ENCODE data around the gene NRL.

The NRL gene

GRCh38 chr14:24144451-24144850 is 29.7 kb upstream of the NRL start:
- DNase-seq (ENCODE audit: low read depth in 3 of 3) = no peak

DNA sequence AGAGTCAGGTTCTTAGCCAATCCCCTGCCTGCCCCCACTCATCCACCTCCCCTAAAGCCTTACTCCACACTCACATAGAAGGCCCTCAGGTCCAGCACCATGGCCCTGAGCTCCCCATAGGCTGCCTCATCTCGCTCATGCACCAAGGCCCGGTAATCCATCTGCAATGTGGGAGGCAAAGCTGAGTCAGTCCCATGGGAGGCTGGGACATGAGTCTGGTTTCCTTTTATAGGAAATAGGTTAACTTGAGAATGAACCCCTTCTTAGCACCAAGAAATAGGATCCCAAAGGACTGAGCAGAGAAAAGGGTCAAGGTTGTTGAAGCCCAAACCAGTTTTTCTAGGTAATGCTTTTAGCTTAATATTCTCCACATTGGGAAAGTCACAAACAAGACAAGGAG is 28.8 kb upstream of the NRL start:
- DNase-seq (ENCODE audit: low read depth in 3 of 3) = no peak

GRCh38 chr14:24141097-24141880 is 26.5 kb upstream of the NRL start, which contains the start of gene EMC9:
Gene EMC9, minus strand, starts transcription at chr14:24141591. Its CDS starts 287 bp downstream, at chr14:24141304.
- DNase-seq (ENCODE audit: low read depth in 3 of 3) = peak; percentile 99 to 100 (median 100)

DNA sequence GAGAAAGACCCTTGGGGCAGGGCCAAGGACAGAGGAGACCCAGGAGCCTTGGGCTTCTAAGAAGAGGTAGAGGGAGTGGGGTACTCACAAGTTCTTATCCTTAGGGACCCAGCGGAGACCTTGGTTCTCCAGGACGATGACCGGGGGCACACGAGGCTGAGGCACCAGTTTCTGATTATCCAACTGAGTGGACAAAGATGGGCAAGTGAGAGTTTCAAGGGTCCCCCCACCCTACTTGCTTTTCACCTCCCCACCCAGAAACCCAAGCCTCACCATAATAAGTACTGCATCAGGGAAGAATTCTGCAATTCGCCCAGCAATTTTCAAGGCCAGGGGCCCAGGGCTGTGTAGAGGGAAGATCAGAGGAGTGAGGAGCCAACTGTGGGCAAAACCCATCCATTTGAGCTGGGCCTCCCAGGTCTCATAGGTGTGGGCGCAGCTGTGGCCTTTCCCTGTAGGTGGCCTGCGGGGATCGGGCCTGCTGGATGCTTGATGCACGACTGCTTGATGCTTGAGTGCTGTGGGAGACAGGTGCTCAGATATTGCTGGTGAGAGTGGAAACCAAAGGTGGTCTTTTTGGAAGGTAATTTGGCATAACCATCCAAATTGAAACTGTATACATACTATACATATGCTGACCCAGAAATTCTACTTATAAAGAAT is 24.7 kb upstream of the NRL start:
- peak in 1 of 3 donors; percentile 19 for DNase-seq (ENCODE audit: low read depth in 3 of 3)

GRCh38 chr14:24138396-24139271 is 23.9 kb upstream of the NRL start:
- no peak for DNase-seq (ENCODE audit: low read depth in 3 of 3)

DNA sequence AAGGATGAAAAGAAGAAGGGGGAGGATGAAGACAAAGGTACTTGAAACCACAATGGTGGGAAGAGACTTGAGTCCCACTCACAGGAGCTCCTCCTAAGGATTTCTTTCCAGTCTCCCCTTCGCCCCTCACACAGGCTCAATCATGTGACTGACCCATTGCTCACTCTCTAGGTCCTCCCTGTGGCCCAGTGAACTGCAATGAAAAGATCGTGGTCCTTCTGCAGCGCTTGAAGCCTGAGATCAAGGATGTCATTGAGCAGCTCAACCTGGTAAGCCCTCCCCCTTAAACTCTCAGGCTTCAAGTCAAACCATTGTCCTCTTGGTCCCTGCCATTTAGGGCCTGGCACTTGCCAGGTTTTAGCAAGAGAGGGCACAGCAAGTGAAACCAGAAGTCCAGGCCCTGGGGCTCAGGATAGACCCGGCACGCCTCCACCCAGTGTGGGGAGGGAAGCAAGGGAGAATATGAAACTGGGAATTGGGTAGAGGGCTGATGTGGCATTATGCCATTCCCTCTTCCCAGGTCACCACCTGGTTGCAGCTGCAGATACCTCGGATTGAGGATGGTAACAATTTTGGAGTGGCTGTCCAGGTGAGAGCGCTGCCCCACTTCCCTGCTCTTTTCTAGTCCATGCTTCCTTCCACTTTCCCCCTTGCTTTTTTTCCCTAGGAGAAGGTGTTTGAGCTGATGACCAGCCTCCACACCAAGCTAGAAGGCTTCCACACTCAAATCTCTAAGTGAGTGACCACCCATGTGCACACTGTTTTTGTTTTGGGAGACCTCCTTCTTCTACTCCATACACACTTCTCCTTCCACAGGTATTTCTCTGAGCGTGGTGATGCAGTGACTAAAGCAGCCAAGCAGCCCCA is 23.0 kb upstream of the NRL start:
- no peak for DNase-seq (ENCODE audit: low read depth in 3 of 3)

DNA sequence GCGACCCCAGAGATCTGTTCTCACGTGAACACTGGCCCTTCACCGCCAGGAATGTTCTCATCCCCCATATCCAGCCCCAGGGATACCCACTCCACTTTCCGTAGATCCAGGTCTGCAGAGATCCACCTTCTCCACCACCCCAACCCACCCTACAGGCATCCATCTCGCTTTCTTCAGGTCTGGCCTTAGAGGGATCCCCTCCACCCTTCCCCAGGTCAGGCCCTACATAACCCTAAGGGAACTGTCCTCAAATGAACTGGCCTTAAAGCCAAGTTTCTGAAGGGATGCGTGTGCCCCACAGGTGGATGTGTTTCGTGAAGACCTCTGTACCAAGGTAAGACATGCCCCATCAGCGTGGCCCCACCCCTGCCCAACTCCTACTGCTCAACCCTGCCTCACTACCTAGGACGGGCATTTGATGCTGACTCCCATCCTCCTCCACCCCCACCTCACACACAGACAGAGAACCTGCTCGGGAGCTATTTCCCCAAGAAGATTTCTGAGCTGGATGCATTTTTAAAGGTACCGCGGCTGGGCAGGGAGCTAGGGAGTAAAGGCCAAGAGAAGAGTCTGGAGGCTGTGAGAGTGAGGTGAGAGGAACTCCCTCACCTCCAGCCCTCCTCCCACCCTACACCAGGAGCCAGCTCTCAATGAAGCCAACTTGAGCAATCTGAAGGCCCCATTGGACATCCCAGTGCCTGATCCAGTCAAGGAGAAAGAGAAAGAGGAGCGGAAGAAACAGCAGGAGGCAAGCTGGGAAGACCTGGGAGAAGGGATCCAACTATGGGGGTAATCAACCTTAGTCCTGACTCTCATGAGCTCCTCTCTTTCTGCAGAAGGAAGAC is 22.2 kb upstream of the NRL start:
- DNase-seq (ENCODE audit: low read depth in 3 of 3) = no peak

- peak; percentile 89 to 95 (median 89) for DNase-seq (ENCODE audit: low read depth in 3 of 3)
Observed at GRCh38 chr14:24135834-24136683, 21.3 kb upstream of the NRL start, which contains the start of gene PSME1. Gene PSME1, plus strand, starts transcription at chr14:24136194. Its CDS starts 69 bp downstream, at chr14:24136263.

- DNase-seq (ENCODE audit: low read depth in 3 of 3) = no peak
Observed at GRCh38 chr14:24135584-24135833, 20.8 kb upstream of the NRL start.

DNA sequence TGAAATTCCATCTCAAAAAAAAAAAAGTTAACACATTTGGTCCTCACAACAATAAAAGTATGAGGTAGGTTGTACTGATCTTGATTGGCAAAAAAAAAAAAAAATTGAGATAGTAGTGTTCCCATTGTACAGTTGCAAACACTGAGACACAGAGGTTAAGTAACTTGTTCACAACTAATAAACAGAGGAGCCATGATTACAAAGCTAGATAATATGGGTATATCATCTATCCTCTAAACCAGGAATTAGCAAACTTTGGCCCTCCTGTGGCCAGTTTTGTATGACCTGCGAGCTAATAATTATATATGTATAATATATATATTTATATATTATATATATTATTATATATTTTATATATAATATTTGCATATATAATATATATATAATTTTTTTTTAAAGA is 19.0 kb upstream of the NRL start:
- no peak for DNase-seq (ENCODE audit: low read depth in 3 of 3)

GRCh38 chr14:24132976-24133375 is 18.2 kb upstream of the NRL start:
- no peak for DNase-seq (ENCODE audit: low read depth in 3 of 3)

DNA sequence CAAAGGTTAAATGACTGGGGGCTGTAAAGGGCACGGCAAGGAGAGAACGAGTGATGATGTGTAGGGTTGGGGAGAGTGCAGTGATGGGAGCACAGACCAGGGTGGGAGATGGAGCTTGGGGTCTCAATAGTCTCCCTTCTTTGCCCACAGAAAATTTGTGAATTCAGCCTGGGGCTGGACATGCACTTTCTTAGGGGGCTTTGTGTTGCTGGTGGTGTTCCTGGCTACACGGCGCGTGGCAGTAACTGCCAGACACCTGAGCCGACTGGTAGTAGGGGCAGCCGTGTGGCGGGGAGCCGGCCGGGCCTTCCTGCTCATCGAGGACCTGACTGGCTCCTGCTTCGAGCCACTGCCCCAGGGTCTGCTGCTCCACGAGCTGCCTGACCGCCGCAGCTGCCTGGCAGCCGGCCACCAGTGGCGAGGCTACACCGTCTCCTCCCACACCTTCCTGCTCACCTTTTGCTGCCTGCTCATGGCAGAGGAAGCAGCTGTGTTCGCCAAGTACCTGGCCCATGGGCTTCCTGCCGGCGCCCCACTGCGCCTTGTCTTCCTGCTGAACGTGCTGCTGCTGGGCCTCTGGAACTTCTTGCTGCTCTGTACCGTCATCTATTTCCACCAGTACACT is 17.4 kb upstream of the NRL start:
- no peak for DNase-seq (ENCODE audit: low read depth in 3 of 3)

- no peak for DNase-seq (ENCODE audit: low read depth in 3 of 3)
Observed at GRCh38 chr14:24131549-24131966, 16.8 kb upstream of the NRL start.

DNA sequence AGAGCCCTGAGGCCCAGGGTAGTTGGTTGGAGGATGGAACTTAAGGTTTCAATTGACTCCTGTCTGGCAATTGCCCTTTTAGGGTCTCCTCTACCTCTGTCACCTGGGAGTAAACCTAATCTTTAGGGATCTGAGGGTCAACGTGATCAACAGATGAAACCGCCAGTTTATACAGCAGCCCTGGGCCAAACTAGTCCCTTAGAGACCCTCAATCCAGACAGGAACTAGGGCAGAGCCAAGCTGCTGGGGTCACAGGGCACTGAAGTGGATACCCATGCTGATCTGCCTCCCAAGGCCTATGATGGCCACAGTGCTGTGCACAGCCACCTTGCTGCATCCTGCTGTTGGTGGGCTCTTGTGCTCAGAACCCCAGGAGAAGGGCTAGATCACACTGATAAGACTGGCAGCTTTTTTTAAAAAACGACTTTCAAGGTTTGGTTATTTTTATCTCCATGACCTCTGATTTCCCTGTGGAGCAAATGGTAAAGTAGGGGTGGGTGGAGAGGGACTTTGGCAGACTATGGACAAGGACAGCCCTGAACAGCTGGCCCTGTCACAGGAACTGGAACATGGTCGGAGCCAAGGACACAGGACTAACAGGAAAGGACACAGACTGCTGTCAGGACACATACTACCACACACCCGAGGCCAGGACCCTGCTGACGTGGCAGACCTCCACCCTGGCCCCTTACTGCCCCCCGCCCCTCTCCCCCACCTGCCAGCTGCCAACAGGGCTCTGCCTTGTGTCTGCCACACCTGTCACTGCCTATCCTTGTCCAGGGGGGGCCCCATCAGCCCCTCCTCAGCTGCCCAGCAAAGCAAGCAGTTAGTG is 16.2 kb upstream of the NRL start:
- DNase-seq (ENCODE audit: low read depth in 3 of 3) = no peak

DNA sequence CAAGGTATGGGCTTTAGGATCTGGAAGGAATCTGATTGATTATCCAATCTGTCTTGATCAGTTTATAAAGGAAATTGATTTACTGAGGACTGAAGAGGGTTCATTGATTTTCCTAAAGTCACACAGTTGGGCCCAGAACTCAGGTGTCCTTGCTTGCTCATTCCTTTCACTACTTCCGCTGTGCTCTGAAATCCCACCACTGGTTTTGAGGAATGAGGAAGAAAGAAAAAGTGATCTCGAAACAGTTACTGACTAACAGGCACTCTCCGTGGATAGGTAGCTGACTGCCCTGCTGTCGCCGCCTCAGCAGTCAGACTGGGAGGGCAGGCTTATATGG is 15.6 kb upstream of the NRL start, which contains the start of gene FITM1:
FITM1 (plus strand) TSS at position 280 of the 337 bp plus-strand sequence. CDS start 905 bp downstream, outside the sequence.
- no peak for DNase-seq (ENCODE audit: low read depth in 3 of 3)

GRCh38 chr14:24129410-24129998 is 14.8 kb upstream of the NRL start:
- no peak for DNase-seq (ENCODE audit: low read depth in 3 of 3)

DNA sequence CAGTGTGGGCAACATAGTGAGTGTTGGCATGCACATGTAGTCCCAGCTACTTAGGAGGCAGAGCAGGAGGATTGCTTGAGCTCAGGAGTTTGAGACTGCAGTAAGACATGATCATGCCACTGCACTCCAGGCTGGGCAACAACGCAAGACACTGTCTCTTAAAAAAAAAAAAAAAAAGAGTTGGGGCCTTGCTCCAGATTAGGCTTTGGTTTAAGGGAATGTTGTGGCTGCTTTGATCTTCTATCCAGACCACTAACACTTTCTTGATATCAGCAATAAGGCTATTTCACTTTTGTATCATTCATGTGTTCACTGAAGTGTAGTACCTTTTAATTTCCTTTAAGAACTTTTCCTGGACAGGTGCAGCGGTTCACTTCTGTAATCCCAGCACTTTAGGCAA is 12.9 kb upstream of the NRL start:
- no peak for DNase-seq (ENCODE audit: low read depth in 3 of 3)

DNA sequence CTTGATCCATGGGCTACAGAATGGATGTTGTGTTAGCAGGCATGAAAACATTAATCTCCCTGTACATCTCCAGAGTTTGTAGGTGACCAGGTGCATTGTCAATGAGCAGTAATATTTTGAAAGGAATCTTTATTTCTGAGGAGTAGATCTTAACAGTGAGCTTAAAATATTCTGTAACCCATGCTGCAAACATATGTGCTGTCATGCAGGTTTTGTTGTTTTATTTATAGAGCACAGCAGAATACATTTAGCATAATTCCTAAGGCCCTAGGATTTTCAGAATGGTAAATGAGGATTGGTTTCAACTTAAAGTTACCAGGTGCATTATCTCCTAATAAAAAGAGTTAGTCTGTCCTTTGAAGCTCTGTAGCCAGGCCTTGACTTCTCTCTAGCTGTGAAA is 12.2 kb upstream of the NRL start:
- DNase-seq (ENCODE audit: low read depth in 3 of 3) = no peak

Data from stimulated activated CD4-positive, alpha-beta T cell treated with anti-CD3 and anti-CD28 coated beads, TNF-alpha, amount 100 ng/mL, for 48 hours (primary cell).